BJ (cell line): ENCODE results near the gene MAPK10. TPM values are rescaled to one million over a fixed set of nuclear protein-coding genes. Genes with fewer than 3 reads are reported as not detected.

ENCODE experiments used
- CTCF ChIA-PET: fragments of 350-600 bp; formaldehyde crosslinking; extraction: SDS; loops from one replicate; lab custom pipeline; 2021; ENCODE audit warnings: antibody characterized with exemption, inconsistent platforms; lab: Yijun Ruan, JAX
- POLR2A ChIA-PET: fragments of 300-600 bp; sonication (Branson Sonifier 250); formaldehyde crosslinking; extraction: SDS; loops from one replicate; lab custom pipeline; 2021; ENCODE audit warnings: antibody characterized with exemption; lab: Charles Lee
- DNase-seq: peaks from one replicate; pipeline ENCODE4 v3.0.0-alpha.2; 2011; ENCODE audit warnings: low read depth
- H3K27me3 ChIP-seq: 2 replicates; pipeline ENCODE4 v1.6.0; 2011; ENCODE audit warnings: low read length; ENCODE audit not compliant: control insufficient read depth, insufficient read depth
- H3K36me3 ChIP-seq: 2 replicates; pipeline ENCODE4 v1.5.1; 2011; ENCODE audit warnings: low read length; ENCODE audit not compliant: control insufficient read depth, insufficient read depth
- H3K4me3 ChIP-seq: 2 replicates; pipeline ENCODE4 v1.5.1; 2011; ENCODE audit warnings: low read depth, mild to moderate bottlenecking, control low read depth, low read length
- polyA plus RNA-seq: library from polyadenylated mRNA; depleted of rRNA; stranded (reverse); fragments of >200 nt; gene quantifications from 2 replicates; pipeline ENCODE4 v1.2.3, GENCODE V29; 2011
- TF ChIP-seq, protein P1 (sequence below): IDR thresholded peaks from 2 replicates; pipeline ENCODE4 v1.5.1; 2011; ENCODE audit warnings: low read depth, mild to moderate bottlenecking, control low read depth, inconsistent platforms, low read length, moderate library complexity; ENCODE audit not compliant: insufficient read depth

The MAPK10 gene
- polyA plus RNA-seq, 1 experiment: 0.86 TPM

DNA sequence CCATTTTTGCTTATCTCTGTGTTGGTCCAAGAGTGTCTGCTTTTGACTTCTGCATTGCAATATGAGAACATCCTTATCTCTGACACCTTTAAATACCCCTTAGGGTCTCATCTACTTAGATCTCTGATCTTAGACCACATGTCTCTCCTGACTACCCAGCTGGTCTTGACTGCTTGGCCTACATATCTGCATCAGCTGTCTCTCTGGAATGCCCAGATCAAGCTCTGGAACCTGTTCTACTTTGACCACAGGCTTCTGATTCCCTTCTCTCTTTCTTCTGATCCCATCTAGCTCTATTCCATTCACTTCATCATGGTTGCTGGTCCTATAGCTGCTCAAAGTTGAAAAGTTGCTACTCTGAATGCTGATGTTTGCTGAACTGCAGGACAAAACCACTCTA is 301.2 kb downstream of the MAPK10 start:
- TF ChIP-seq, protein P1, sequence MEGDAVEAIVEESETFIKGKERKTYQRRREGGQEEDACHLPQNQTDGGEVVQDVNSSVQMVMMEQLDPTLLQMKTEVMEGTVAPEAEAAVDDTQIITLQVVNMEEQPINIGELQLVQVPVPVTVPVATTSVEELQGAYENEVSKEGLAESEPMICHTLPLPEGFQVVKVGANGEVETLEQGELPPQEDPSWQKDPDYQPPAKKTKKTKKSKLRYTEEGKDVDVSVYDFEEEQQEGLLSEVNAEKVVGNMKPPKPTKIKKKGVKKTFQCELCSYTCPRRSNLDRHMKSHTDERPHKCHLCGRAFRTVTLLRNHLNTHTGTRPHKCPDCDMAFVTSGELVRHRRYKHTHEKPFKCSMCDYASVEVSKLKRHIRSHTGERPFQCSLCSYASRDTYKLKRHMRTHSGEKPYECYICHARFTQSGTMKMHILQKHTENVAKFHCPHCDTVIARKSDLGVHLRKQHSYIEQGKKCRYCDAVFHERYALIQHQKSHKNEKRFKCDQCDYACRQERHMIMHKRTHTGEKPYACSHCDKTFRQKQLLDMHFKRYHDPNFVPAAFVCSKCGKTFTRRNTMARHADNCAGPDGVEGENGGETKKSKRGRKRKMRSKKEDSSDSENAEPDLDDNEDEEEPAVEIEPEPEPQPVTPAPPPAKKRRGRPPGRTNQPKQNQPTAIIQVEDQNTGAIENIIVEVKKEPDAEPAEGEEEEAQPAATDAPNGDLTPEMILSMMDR: no peak
- ChIA-PET POLR2A (no interaction called here), CTCF (interaction anchor here (1.0 kb wide), 1 partner anchor 15 kb away, joined by 3 read pairs; no protein-coding TSS in a partner anchor)
- Histone ChIP-seq H3K4me3 (no peak overlapping the region), H3K36me3 (no peaks in the 10 kb centered on the region), H3K27me3 (no peaks in the 10 kb centered on the region)
- no peak for DNase-seq

DNA sequence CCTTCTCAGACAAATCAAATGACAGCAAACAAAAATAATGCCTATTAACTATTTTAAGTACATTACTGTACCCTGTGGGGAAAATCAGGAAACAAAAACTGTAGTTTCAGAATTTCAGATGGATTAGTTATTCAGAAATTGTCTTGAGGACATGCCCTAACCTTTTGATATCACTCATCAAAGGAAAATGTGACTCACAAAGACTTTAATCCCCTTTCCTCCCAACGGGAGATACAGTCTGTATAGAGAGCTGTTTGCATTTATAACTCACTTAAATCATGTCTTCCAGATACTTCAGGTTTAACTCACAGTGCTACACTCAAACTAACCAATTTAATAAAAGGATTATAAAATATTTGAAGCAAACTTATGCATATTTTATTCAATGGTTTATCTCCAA is 304.0 kb downstream of the MAPK10 start:
- Histone ChIP-seq H3K27me3 (no peaks in the 10 kb centered on the region), H3K36me3 (no peaks in the 10 kb centered on the region), H3K4me3 (no peak overlapping the region)
- POLR2A ChIA-PET: no interaction called here
- TF ChIP-seq, protein P1: no peak
- DNase-seq: no peak
- CTCF ChIA-PET: interaction anchor here (1.1 to 3.8 kb wide), 3 partner anchors 11 to 38 kb away, joined by 3 to 14 read pairs (median 3); no protein-coding TSS in a partner anchor

DNA sequence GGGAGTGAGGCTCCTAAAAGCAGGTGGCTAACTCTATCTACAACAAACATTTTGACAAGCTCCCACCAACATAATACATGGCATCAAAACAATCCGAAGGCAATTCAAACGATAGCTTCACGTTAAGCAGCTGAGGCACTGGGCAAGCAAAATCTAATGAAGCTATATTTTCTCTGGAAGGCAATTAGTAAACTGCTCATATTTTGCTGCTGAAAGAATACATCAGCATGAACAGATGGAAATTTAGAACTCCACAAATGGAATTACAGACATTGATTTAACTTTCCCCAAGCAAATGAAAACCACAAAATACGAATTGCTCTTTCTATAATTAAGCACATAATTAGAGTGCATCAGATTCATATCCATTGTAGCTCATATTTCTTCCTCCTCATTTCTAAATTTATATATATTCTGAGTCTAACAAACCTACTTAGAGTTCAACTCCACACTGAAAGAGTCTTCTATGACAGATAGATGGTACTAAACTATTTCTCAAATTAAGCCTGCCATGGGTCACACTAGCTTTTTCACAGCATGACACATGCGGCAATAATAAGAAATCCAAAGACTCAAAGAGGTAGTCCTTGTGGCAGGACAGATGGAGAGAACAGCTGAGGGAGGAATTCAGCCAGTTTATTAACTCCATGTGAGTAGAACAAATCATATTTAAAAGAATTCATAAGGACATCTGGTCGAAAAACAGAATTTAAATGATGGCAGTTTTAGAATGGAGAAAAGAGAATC is 305.4 kb downstream of the MAPK10 start:
- TF ChIP-seq, protein P1: no peak
- no peak overlapping the region for H3K4me3 ChIP-seq
- H3K36me3 ChIP-seq: no peaks in the 10 kb centered on the region
- no peak for DNase-seq
- H3K27me3 ChIP-seq: no peaks in the 10 kb centered on the region
- POLR2A ChIA-PET: no interaction called here
- CTCF ChIA-PET: interaction anchor here (0.9 to 3.8 kb wide), 2 partner anchors 9 to 11 kb away, joined by 6 to 14 read pairs; no protein-coding TSS in a partner anchor

DNA sequence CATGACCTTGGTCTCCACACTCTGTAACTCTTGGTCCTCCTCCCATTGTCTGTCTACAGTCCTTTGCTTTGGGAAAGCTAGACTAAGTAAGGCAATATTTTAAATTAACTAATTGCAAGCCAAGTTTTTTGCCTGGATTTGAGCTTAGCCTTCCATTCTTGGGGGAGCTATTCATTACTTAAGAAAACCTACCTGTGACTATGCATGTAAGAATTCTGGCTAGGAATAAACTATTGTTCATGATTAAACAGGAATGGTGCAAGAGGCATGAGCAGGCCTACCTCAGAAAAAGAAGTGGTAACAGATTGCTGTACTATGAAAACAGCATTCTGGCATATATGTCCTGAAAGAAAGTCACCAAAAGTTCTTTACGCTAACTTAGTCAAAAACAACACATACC is 309.4 kb downstream of the MAPK10 start:
- ChIA-PET POLR2A (no interaction called here), CTCF (interaction anchor here (0.6 kb wide), 1 partner anchor 186 kb away, joined by 3 read pairs; no protein-coding TSS in a partner anchor)
- no peak for DNase-seq
- TF ChIP-seq, protein P1: no peak
- Histone ChIP-seq H3K27me3 (no peaks in the 10 kb centered on the region), H3K4me3 (no peak overlapping the region), H3K36me3 (no peaks in the 10 kb centered on the region)

DNA sequence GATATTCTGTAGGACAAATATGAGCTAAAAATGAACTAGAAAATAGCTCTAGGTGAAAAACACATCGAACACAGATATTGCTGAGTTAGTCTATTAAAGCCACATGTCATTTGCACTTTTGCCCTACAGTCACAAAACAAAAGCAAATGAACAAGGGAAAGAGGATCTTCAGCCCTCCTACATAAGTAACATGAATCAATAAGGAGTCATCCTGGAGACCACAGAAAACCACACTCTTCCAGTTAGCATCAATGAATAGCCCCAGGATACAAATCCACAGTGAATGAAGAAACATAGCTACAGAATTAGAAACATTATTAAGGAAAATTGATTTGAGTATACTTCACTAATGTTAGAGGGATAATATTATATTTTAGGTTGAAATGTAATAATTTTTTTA is 311.4 kb downstream of the MAPK10 start:
- no peaks in the 10 kb centered on the region for H3K27me3 ChIP-seq
- ChIA-PET CTCF (interaction anchor here (1.6 kb wide), 1 partner anchor 79 kb away, joined by 3 read pairs; no protein-coding TSS in a partner anchor), POLR2A (no interaction called here)
- TF ChIP-seq, protein P1: no peak
- peak; percentile 38 for DNase-seq
- no peak overlapping the region for H3K4me3 ChIP-seq
- no peaks in the 10 kb centered on the region for H3K36me3 ChIP-seq
